ENCODE data around the gene PRND. TPM values are rescaled to one million over a fixed set of nuclear protein-coding genes. Genes with fewer than 3 reads are reported as not detected.

PRND gene
- total and polyA plus RNA-seq, 12 donors: 0.17 TPM; not detected in 11

DNA sequence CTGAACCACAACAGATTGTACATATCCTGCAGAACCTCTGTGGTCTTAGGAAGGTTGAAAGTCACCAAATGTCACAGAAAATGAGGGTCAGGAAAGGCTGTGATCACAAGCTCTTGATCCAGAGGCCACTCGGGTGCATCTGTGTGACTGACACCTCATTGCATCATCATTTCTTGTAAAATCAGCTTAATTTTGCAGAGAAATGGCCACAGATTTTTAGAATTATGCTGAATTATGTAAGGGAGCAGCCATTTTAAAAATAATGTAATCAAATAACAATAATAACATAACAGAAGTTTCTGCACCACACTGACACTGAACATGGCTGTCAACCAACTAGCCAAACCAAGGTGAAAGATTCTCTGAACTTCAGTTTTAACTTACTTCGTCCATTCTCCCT, 32.5 kb upstream of the PRND start:
- Histone ChIP-seq H3K4me1 (replicated peaks in 1 of 2) (peaks cover 0 to 36% of the 10 kb centered on the region in 2 donors), H3K9me3 (replicated peaks in 1 of 3) (no peaks in the 10 kb centered on the region), H3K36me3 (replicated peaks in 1 of 2) (no peaks in the 10 kb centered on the region), H3K27me3 (no peaks in the 10 kb centered on the region), H3K4me3 (no peak overlapping the region), H3K27ac (peak overlapping the region in 1 of 5 donors; percentile 99)
- no peak for DNase-seq
- intact Hi-C loops (cut with DNase I): no loop called here
- 49 to 58% (median 51%) methylated on average over 2 of the region's 2 CpGs for WGBS, 4 donors
- TF ChIP-seq, protein P1, sequence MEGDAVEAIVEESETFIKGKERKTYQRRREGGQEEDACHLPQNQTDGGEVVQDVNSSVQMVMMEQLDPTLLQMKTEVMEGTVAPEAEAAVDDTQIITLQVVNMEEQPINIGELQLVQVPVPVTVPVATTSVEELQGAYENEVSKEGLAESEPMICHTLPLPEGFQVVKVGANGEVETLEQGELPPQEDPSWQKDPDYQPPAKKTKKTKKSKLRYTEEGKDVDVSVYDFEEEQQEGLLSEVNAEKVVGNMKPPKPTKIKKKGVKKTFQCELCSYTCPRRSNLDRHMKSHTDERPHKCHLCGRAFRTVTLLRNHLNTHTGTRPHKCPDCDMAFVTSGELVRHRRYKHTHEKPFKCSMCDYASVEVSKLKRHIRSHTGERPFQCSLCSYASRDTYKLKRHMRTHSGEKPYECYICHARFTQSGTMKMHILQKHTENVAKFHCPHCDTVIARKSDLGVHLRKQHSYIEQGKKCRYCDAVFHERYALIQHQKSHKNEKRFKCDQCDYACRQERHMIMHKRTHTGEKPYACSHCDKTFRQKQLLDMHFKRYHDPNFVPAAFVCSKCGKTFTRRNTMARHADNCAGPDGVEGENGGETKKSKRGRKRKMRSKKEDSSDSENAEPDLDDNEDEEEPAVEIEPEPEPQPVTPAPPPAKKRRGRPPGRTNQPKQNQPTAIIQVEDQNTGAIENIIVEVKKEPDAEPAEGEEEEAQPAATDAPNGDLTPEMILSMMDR (IDR thresholded peaks at IDR 0.05): no peak
- no peak for TF ChIP-seq POLR2A (IDR thresholded peaks at IDR 0.05)

DNA sequence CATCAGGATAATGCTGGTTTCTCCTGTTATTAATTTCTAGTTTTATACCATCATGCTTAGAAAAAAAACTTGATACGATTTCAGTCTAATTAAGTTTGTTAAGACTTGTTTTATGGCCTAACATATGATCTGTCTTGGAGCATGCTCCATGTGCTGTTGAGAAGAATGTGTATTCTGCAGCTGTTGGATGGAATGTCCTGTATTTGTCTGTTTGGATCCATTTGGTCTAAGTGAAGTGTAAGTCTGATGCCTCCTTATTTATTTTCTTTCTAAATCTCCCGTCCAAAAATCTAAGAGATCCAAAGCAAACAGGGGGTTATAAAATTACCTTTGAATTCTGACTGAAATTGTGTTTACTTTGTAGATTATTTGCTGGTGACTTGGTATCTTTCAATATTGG, 30.0 kb upstream of the PRND start:
- Histone ChIP-seq H3K4me3 (no peak overlapping the region), H3K9me3 (replicated peaks in 1 of 3) (no peaks in the 10 kb centered on the region), H3K27ac (no peak overlapping the region), H3K36me3 (replicated peaks in 1 of 2) (no peaks in the 10 kb centered on the region), H3K4me1 (replicated peaks in 1 of 2) (peaks cover 0 to 29% of the 10 kb centered on the region in 2 donors), H3K27me3 (no peaks in the 10 kb centered on the region)
- no peak for DNase-seq
- 61 to 73% (median 68%) methylated on average over 2 of the region's 2 CpGs for WGBS, 4 donors
- intact Hi-C loops (cut with DNase I): no loop called here
- no peak for TF ChIP-seq POLR2A (IDR thresholded peaks at IDR 0.05)
- TF ChIP-seq, protein P1 (IDR thresholded peaks at IDR 0.05): no peak

DNA sequence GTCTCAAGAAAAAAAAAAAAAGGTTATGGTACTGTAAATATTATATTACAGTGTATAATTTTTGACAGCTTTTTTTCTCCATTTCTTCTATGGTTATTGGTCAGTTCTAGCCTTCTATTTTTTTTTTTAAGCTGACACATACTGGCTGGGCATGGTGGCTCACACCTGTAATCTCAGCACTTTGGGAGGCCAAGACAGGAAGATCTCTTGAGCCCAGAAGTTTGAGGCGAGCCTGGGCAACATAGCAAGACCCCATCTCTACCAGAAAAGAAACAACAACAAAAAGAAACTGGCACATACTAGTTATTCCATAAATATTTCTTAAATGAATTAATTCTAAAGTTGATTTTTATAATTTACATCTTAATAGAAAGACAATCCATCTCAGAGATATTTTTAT, 27.6 kb upstream of the PRND start:
- Histone ChIP-seq H3K4me3 (no peak overlapping the region), H3K36me3 (replicated peaks in 1 of 2) (peaks cover 0 to 4% of the 10 kb centered on the region in 2 donors), H3K4me1 (replicated peaks in 1 of 2) (peaks cover 0 to 9% of the 10 kb centered on the region in 2 donors), H3K27ac (no peak overlapping the region), H3K9me3 (replicated peaks in 1 of 3) (no peaks in the 10 kb centered on the region), H3K27me3 (no peaks in the 10 kb centered on the region)
- DNase-seq: no peak
- no peak for TF ChIP-seq POLR2A (IDR thresholded peaks at IDR 0.05)
- TF ChIP-seq, protein P1 (IDR thresholded peaks at IDR 0.05): no peak
- WGBS, 4 donors: 92 to 100% (median 96%) methylated on average over 1 of the region's 1 CpG
- intact Hi-C loops (cut with DNase I): no loop called here

DNA sequence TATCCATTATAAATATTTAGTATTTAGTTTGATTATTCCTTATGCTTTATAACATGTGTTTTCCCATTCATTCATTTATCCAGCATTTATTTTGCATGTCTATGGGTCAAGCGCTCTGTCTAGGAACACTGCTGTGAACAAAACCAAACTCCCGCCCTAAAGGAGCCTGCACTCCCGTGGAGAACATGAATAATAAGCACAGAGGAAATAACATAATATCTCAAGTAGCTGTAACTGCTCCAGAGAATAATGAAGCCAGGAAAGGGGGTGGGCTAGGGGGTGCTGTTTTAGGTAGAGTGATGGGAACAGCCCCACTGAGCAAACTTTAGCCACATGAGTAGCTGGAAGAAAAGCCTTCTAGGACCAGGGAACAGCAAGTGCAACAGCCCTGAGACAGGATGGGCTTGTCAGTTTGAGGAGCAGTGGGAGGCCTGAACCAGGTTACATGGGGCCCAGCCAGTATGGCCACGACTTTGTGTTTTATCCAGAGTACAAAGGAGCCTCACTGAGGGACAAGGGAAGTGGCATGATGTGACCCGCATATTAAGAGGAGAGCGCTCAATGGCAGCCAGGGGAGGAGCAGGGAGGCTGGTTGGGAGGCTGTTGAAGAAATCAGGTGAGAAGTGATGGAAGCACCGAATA, 24.4 kb upstream of the PRND start:
- TF ChIP-seq, protein P1 (IDR thresholded peaks at IDR 0.05): no peak
- H3K36me3 ChIP-seq (replicated peaks in 1 of 2): peaks cover 0 to 19% of the 10 kb centered on the region in 2 donors
- H3K9me3 ChIP-seq (replicated peaks in 1 of 3): no peaks in the 10 kb centered on the region
- no peaks in the 10 kb centered on the region for H3K4me1 ChIP-seq (replicated peaks in 1 of 2)
- no peak for DNase-seq
- 87 to 94% (median 91%) methylated on average over 7 of the region's 7 CpGs for WGBS, 4 donors
- H3K27ac ChIP-seq: no peak overlapping the region
- no peaks in the 10 kb centered on the region for H3K27me3 ChIP-seq
- intact Hi-C loops (cut with DNase I): no loop called here
- no peak overlapping the region for H3K4me3 ChIP-seq
